Mammary epithelial cell (primary cell): ENCODE data around the gene PDE6A.

Experiments used
- CTCF ChIP-seq, 2 donors: IDR thresholded peaks in 1 of 2; conservative IDR thresholded peaks in 1 of 2; 2 replicates each; pipeline ENCODE4 v1.5.1; 2011 to 2012; ENCODE audit warnings: inconsistent platforms in 2 of 2, low read length in 2 of 2, mild to moderate bottlenecking in 2 of 2, control low read depth in 1 of 2, low read depth in 1 of 2; ENCODE audit not compliant: insufficient read depth in 1 of 2; ENCODE audit errors: extremely low read depth in 1 of 2
- EZH2 ChIP-seq: IDR thresholded peaks from 2 replicates; pipeline ENCODE4 v1.6.1; 2012; ENCODE audit warnings: low read length, inconsistent platforms, borderline replicate concordance

- peak in 1 of 2 donors; percentile 8 for TF ChIP-seq CTCF (conservative IDR thresholded peaks at IDR 0.05 in 1 of 2, IDR thresholded peaks at IDR 0.05 in 1 of 2; ENCODE audit: extremely low read depth in 1 of 2, insufficient read depth in 1 of 2, low read depth in 1 of 2, low read length in 2 of 2)
- no peak for TF ChIP-seq EZH2
Measured at GRCh38 chr5:149915392-149916260, 29.0 kb downstream of the PDE6A start.
